Measurements from ENCODE around the gene LTB4R. TPM values are rescaled to one million over a fixed set of nuclear protein-coding genes. Genes with fewer than 3 reads are reported as not detected.

The LTB4R gene
- total RNA-seq, 1 experiment from 2014 or later: 9.4 TPM

DNA sequence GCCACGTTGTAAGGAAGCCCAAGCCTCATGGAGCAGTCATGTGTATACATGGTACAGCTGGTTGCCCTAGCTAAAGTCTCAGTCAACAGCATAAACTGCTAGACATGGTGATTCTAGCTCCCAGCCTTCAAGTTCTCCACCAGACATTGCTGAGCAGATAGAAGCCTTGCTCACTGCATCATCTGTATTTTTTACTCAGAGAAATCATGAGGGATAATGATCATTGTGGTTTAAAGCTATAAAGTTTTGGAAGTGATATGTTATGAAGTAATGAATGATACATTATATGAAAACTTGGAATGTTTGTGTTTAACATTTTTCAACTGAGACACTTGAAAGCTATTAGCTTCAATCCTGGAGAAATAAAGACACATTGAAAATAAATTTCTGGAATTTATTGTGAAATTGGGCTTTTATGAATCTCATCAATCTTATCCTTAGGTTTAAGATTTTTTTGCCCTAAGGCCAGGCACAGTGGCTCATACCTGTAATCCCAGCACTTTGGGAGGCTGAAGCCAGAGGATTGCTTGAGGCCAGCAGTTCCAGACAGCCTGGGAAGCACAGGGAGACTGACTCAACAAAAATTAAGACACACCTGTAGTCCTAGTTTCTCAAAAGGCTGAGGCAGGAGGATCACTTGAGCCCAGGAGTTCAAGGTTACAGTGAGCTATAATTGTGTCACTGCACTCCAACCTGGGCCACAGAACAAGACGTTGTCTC lies 51.1 kb downstream of the LTB4R start (continued):
- TF ChIP-seq, protein P1, sequence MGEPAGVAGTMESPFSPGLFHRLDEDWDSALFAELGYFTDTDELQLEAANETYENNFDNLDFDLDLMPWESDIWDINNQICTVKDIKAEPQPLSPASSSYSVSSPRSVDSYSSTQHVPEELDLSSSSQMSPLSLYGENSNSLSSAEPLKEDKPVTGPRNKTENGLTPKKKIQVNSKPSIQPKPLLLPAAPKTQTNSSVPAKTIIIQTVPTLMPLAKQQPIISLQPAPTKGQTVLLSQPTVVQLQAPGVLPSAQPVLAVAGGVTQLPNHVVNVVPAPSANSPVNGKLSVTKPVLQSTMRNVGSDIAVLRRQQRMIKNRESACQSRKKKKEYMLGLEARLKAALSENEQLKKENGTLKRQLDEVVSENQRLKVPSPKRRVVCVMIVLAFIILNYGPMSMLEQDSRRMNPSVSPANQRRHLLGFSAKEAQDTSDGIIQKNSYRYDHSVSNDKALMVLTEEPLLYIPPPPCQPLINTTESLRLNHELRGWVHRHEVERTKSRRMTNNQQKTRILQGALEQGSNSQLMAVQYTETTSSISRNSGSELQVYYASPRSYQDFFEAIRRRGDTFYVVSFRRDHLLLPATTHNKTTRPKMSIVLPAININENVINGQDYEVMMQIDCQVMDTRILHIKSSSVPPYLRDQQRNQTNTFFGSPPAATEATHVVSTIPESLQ (CRISPR knock-in tag; IDR thresholded peaks at IDR 0.05): no peak
- TF ChIP-seq JAZF1 (CRISPR knock-in tag; IDR thresholded peaks at IDR 0.05): no peak
- TF ChIP-seq NR2C2 (CRISPR knock-in tag; IDR thresholded peaks at IDR 0.05): no peak
- no peak for TF ChIP-seq ZNF671 (CRISPR knock-in tag; IDR thresholded peaks at IDR 0.05)
- TF ChIP-seq, protein P2, sequence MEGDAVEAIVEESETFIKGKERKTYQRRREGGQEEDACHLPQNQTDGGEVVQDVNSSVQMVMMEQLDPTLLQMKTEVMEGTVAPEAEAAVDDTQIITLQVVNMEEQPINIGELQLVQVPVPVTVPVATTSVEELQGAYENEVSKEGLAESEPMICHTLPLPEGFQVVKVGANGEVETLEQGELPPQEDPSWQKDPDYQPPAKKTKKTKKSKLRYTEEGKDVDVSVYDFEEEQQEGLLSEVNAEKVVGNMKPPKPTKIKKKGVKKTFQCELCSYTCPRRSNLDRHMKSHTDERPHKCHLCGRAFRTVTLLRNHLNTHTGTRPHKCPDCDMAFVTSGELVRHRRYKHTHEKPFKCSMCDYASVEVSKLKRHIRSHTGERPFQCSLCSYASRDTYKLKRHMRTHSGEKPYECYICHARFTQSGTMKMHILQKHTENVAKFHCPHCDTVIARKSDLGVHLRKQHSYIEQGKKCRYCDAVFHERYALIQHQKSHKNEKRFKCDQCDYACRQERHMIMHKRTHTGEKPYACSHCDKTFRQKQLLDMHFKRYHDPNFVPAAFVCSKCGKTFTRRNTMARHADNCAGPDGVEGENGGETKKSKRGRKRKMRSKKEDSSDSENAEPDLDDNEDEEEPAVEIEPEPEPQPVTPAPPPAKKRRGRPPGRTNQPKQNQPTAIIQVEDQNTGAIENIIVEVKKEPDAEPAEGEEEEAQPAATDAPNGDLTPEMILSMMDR (IDR thresholded peaks at IDR 0.05): no peak
- TF ChIP-seq ZNF232 (CRISPR knock-in tag; IDR thresholded peaks at IDR 0.05): no peak
- no peak for TF ChIP-seq CREM (CRISPR knock-in tag; IDR thresholded peaks at IDR 0.05)

DNA sequence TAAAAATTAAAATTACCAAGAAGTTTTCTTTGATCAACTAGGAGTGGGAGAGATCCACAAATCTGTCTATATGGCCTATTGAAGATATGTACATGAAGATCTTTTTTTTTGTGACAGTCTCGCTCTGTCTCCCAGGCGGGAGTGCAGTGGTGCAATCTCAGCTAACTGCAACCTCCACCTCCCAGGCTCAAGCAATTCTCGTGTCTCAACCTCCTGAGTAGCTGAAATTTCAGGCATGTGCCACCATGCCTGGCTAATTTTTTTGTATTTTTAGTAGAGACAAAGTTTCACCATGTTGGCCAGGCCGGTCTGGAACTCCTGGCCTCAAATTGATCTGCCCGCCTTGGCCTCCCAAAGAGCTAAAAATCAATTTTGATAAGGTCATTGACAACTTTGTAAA lies 52.1 kb downstream of the LTB4R start:
- peaks cover 50% of the 10 kb centered on the region for H3K27me3 Mint-ChIP-seq (ENCODE audit: low read depth)
- H3K36me3 Mint-ChIP-seq: no peaks in the 10 kb centered on the region
- no peak overlapping the region for H3K27ac Mint-ChIP-seq
- POLR2A ChIA-PET: no interaction called here
- H3K9me3 Mint-ChIP-seq: no peaks in the 10 kb centered on the region
- TF ChIP-seq SMAD4 (CRISPR knock-in tag; IDR thresholded peaks at IDR 0.05) (no peak), ETV6 (CRISPR knock-in tag; IDR thresholded peaks at IDR 0.05) (no peak), GRHL2 (CRISPR knock-in tag; IDR thresholded peaks at IDR 0.05; ENCODE audit: insufficient replicate concordance, severe bottlenecking) (no peak)
- TF ChIP-seq, protein P3, sequence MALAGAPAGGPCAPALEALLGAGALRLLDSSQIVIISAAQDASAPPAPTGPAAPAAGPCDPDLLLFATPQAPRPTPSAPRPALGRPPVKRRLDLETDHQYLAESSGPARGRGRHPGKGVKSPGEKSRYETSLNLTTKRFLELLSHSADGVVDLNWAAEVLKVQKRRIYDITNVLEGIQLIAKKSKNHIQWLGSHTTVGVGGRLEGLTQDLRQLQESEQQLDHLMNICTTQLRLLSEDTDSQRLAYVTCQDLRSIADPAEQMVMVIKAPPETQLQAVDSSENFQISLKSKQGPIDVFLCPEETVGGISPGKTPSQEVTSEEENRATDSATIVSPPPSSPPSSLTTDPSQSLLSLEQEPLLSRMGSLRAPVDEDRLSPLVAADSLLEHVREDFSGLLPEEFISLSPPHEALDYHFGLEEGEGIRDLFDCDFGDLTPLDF (CRISPR knock-in tag; IDR thresholded peaks at IDR 0.05): no peak
- H3K4me3 Mint-ChIP-seq: no peak overlapping the region
- no peak for DNase-seq (ENCODE audit: low spot score)
- no peak for ATAC-seq
- peaks cover 10% of the 10 kb centered on the region for H3K4me1 Mint-ChIP-seq
- CTCF ChIA-PET: interaction anchor here (1.1 to 8.2 kb wide), 4 partner anchors 30 to 88 kb away, joined by 4 to 63 read pairs (median 7); partner anchors contain the start of genes CBLN3 and KHNYN

DNA sequence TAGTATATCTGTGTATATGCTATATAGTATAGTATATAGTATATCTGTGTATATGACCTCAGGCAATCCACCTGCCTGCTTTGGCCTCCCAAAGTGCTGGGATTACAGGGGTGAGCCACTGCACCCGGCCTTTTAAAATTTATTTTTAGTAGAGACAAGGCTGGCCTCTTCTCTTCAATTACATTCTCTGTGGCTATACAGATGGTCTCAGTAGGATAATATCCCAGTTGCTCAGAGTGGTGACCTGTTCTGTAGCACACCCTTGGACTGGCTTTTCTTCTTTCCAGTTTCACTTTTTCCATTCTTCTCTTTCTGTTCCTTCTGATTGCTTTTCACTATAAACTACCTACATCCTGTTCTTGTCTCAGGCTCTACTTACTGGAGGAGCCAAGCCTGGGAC lies 53.5 kb downstream of the LTB4R start:
- Mint-ChIP-seq H3K4me1 (peaks cover 15% of the 10 kb centered on the region), H3K36me3 (no peaks in the 10 kb centered on the region), H3K4me3 (no peak overlapping the region), H3K27ac (no peak overlapping the region), H3K27me3 (ENCODE audit: low read depth) (peaks cover 39% of the 10 kb centered on the region), H3K9me3 (no peaks in the 10 kb centered on the region)
- no peak for DNase-seq (ENCODE audit: low spot score)
- POLR2A ChIA-PET: no interaction called here
- TF ChIP-seq, protein P4, sequence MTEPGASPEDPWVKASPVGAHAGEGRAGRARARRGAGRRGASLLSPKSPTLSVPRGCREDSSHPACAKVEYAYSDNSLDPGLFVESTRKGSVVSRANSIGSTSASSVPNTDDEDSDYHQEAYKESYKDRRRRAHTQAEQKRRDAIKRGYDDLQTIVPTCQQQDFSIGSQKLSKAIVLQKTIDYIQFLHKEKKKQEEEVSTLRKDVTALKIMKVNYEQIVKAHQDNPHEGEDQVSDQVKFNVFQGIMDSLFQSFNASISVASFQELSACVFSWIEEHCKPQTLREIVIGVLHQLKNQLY (CRISPR knock-in tag; IDR thresholded peaks at IDR 0.05): no peak
- TF ChIP-seq SMAD4 (CRISPR knock-in tag; IDR thresholded peaks at IDR 0.05): no peak
- TF ChIP-seq MXD4 (CRISPR knock-in tag; IDR thresholded peaks at IDR 0.05; ENCODE audit: borderline replicate concordance): no peak
- TF ChIP-seq ESRRA (CRISPR knock-in tag; IDR thresholded peaks at IDR 0.05; ENCODE audit: borderline replicate concordance): no peak
- TF ChIP-seq CREM (CRISPR knock-in tag; IDR thresholded peaks at IDR 0.05): no peak
- TF ChIP-seq EMX1 (CRISPR knock-in tag; IDR thresholded peaks at IDR 0.05): no peak
- TF ChIP-seq, protein P5, sequence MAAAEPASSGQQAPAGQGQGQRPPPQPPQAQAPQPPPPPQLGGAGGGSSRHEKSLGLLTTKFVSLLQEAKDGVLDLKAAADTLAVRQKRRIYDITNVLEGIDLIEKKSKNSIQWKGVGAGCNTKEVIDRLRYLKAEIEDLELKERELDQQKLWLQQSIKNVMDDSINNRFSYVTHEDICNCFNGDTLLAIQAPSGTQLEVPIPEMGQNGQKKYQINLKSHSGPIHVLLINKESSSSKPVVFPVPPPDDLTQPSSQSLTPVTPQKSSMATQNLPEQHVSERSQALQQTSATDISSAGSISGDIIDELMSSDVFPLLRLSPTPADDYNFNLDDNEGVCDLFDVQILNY (CRISPR knock-in tag; IDR thresholded peaks at IDR 0.05): no peak
- no peak for TF ChIP-seq TP53 (CRISPR knock-in tag; IDR thresholded peaks at IDR 0.05)
- no peak for TF ChIP-seq ZNF121 (CRISPR knock-in tag; IDR thresholded peaks at IDR 0.05)
- TF ChIP-seq, protein P6, sequence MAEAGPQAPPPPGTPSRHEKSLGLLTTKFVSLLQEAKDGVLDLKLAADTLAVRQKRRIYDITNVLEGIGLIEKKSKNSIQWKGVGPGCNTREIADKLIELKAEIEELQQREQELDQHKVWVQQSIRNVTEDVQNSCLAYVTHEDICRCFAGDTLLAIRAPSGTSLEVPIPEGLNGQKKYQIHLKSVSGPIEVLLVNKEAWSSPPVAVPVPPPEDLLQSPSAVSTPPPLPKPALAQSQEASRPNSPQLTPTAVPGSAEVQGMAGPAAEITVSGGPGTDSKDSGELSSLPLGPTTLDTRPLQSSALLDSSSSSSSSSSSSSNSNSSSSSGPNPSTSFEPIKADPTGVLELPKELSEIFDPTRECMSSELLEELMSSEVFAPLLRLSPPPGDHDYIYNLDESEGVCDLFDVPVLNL (CRISPR knock-in tag; IDR thresholded peaks at IDR 0.05; ENCODE audit: borderline replicate concordance, low read depth): no peak
- TF ChIP-seq GABPB1 (CRISPR knock-in tag; IDR thresholded peaks at IDR 0.05): no peak
- TF ChIP-seq TEAD4 (CRISPR knock-in tag; IDR thresholded peaks at IDR 0.05): no peak
- no peak for TF ChIP-seq OVOL2 (CRISPR knock-in tag; IDR thresholded peaks at IDR 0.05; ENCODE audit: borderline replicate concordance)
- no peak for TF ChIP-seq SOX15 (CRISPR knock-in tag; IDR thresholded peaks at IDR 0.05)
- no peak for TF ChIP-seq ATF1 (CRISPR knock-in tag; IDR thresholded peaks at IDR 0.05)
- TF ChIP-seq SP1 (CRISPR knock-in tag; conservative IDR thresholded peaks at IDR 0.05): no peak
- CTCF ChIA-PET: interaction anchor here (2.2 to 2.3 kb wide), 8 partner anchors 12 to 71 kb away, joined by 12 to 148 read pairs (median 23); partner anchors contain the start of genes CBLN3, KHNYN and NYNRIN
- ATAC-seq: no peak

All from WTC11 (cell line).